ENCODE measurements around the gene ATAD3C. TPM values are rescaled to one million over a fixed set of nuclear protein-coding genes. Genes with fewer than 3 reads are reported as not detected.
"Not testable (repeated sequence)": the region's sequence is repeated elsewhere in the genome, so short reads cannot be mapped to it uniquely, and the experiment has no call there.

Gene ATAD3C
- total RNA-seq, 6 donors from 2014 or later, result 9.2 to 20.9 (median 14.7) TPM

- 1% methylated on average over 53 to 60 of the region's 98 CpGs for WGBS, 2 donors
- peak; percentile 95 to 98 for DNase-seq
- H3K27me3 ChIP-seq, result no peaks in the 10 kb centered on the region
- ATAC-seq (ENCODE audit: low FRiP score in 2 of 2), result peak; percentile 95 to 100
- H3K9me3 ChIP-seq, result no peaks in the 10 kb centered on the region
- peaks cover 31 to 47% (median 33%) of the 10 kb centered on the region in 4 donors for H3K4me1 ChIP-seq
- peak within 1 kb of the TSS; percentile 82 to 97 (median 90) for H3K4me3 ChIP-seq
- TF ChIP-seq POLR2A (IDR thresholded peaks at IDR 0.05), result peak in 3 of 4 donors; percentile 44 to 86 (median 73)
- TF ChIP-seq, protein P1, sequence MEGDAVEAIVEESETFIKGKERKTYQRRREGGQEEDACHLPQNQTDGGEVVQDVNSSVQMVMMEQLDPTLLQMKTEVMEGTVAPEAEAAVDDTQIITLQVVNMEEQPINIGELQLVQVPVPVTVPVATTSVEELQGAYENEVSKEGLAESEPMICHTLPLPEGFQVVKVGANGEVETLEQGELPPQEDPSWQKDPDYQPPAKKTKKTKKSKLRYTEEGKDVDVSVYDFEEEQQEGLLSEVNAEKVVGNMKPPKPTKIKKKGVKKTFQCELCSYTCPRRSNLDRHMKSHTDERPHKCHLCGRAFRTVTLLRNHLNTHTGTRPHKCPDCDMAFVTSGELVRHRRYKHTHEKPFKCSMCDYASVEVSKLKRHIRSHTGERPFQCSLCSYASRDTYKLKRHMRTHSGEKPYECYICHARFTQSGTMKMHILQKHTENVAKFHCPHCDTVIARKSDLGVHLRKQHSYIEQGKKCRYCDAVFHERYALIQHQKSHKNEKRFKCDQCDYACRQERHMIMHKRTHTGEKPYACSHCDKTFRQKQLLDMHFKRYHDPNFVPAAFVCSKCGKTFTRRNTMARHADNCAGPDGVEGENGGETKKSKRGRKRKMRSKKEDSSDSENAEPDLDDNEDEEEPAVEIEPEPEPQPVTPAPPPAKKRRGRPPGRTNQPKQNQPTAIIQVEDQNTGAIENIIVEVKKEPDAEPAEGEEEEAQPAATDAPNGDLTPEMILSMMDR (IDR thresholded peaks at IDR 0.05), result peak in 2 of 6 experiments; percentile 3 to 20
- peak in 1 of 4 donors; percentile 81 for TF ChIP-seq EP300 (IDR thresholded peaks at IDR 0.05)
- peak; percentile 98 to 99 for TF ChIP-seq POLR2AphosphoS5 (IDR thresholded peaks at IDR 0.05)
- peak within 1 kb of the TSS; percentile 83 to 90 (median 85) for H3K27ac ChIP-seq
- H3K36me3 ChIP-seq, result peaks cover 12 to 42% (median 32%) of the 10 kb centered on the region in 4 donors
Observed at GRCh38 chr1:1406821-1407635, 42.5 kb upstream of the ATAD3C start, which contains the start of gene MRPL20. Gene MRPL20 (minus strand): TSS chr1:1407293. CDS start chr1:1407217, 76 bp downstream.

DNA sequence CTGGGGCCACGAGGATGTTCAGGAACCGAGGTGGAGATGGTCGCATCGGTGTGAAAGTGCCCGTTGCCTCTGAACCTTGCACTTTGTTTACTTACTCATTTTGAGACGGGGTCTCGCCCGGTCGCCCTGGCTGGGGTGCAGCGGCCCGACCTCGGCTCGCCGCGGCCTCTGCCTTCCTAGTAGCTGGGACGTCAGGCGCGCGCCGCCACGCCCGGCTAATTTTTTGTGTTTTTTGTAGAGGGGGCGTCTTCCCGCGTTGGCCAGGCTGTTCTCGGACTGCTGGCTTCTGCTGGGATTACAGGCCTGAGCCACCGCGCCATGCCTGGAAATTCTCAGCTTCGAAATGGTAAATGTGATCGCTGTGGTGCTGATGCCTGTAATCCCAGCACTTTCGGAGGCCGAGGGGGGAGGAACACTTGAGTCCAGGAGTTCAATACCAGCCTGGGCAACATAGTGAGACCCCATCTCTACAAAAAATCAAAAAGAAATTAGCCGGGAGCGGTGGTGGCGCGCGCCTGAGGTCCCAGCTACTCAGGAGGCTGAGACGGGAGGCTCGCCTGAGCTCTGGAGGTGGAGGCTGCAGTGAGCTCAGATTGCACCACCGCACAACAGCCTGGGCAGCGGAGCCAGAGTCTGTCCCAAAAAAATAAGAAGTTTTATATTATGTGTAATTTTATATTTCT lies 41.7 kb upstream of the ATAD3C start:
- peak overlapping the region; percentile 83 to 90 (median 85) for H3K27ac ChIP-seq
- TF ChIP-seq, protein P1 (IDR thresholded peaks at IDR 0.05), result peak in 1 of 6 experiments; percentile 15
- TF ChIP-seq POLR2A (IDR thresholded peaks at IDR 0.05), result no peak
- H3K4me3 ChIP-seq, result peak overlapping the region; percentile 82 to 97 (median 90)
- peaks cover 12 to 34% (median 25%) of the 10 kb centered on the region in 4 donors for H3K36me3 ChIP-seq
- ATAC-seq (ENCODE audit: low FRiP score in 2 of 2) (peak in 1 of 2 donors; percentile 33), DNase-seq (peak in 1 of 2 donors; percentile 88)
- 12 to 16% methylated on average over 31 to 36 of the region's 41 CpGs for WGBS, 2 donors
- H3K4me1 ChIP-seq, result peaks cover 31 to 47% (median 33%) of the 10 kb centered on the region in 4 donors
- no peaks in the 10 kb centered on the region for H3K9me3 ChIP-seq
- H3K27me3 ChIP-seq, result no peaks in the 10 kb centered on the region

DNA sequence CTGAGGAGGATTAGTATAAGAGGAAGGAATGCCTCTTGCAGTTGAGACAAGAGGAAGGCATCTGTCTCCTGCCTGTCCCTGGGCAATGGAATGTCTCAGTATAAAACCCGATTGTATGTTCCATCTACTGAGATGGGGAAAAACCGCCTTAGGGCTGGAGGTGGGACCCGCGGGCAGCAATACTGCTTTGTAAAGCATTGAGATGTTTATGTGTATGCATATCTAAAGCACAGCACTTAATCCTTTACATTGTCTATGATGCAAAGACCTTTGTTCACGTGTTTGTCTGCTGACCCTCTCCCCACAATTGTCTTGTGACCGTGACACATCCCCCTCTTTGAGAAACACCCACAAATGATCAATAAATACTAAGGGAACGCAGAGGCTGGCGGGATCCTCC lies 39.3 kb upstream of the ATAD3C start:
- not testable (repeated sequence) for ATAC-seq (ENCODE audit: low FRiP score in 2 of 2); H3K27ac ChIP-seq; H3K36me3 ChIP-seq; H3K9me3 ChIP-seq; DNase-seq; H3K27me3 ChIP-seq; H3K4me3 ChIP-seq
- WGBS, 2 donors, result 63 to 79% methylated on average over 8 of the region's 8 CpGs
- H3K4me1 ChIP-seq, result peaks cover 28 to 42% (median 32%) of the 10 kb centered on the region in 4 donors

DNA sequence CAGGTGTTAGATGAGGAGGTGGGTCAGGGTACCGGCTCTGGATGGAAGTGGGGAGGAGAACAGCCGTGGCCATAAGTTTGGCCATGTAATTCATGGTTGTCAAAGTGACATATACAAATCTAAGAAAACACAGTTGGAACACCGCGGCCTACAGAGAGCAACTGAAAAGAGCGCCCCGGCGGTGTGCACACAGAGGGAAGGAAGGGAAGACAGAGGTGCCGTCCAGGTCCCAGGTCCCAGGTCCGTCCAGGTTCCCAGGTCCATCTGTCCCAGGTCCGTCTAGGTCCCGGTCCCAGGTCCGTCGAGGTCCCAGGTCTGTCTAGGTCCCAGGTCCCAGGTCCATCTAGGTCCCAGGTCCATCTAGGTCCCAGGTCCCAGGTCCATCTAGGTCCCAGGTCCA lies 37.9 kb upstream of the ATAD3C start:
- no peak for ATAC-seq (ENCODE audit: low FRiP score in 2 of 2)

DNA sequence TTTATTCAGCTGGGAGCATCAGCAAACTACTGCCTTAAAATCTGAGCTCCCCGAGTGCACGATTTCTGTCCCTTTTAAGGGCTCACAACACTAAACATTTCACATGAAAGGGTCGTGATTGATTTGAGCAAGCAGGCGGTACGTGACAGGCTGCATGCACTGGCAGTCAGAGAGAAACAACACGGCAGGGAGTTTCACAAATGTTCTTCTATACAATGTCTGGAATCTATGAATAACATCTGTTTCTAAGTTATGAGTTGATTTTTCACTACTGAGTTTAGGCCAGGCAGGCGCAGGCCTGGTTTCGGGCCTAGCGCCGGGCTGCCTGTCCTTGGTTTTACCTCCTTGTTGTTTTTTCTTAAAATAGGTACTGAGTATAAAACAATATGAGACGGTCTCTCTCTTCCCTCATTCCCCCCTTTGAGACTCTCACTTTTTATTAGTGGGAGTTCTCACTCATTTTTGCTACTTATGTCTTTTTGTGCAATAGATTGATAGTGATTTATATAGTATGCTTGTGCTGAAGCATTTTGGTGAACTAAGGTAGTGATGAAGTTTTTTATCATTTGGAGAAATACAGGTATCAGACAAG lies 37.1 kb upstream of the ATAD3C start:
- not testable (repeated sequence) for H3K4me3 ChIP-seq; H3K27ac ChIP-seq; H3K9me3 ChIP-seq; DNase-seq; ATAC-seq (ENCODE audit: low FRiP score in 2 of 2); H3K36me3 ChIP-seq; H3K27me3 ChIP-seq
- H3K4me1 ChIP-seq, result peaks cover 12 to 29% (median 18%) of the 10 kb centered on the region in 4 donors
- WGBS, 2 donors, result 92 to 96% methylated on average over 11 of the region's 11 CpGs

More for the DNA sequence above, 37.9 kb upstream of the ATAD3C start:
- Histone ChIP-seq H3K4me1 (peaks cover 14 to 31% (median 19%) of the 10 kb centered on the region in 4 donors), H3K27ac (no peak overlapping the region), H3K27me3 (no peaks in the 10 kb centered on the region), H3K4me3 (no peak overlapping the region), H3K9me3 (no peaks in the 10 kb centered on the region), H3K36me3 (no peaks in the 10 kb centered on the region)
- TF ChIP-seq POLR2A (IDR thresholded peaks at IDR 0.05) (no peak), POLR2AphosphoS5 (IDR thresholded peaks at IDR 0.05) (no peak), EP300 (IDR thresholded peaks at IDR 0.05) (no peak)
- TF ChIP-seq, protein P1 (IDR thresholded peaks at IDR 0.05), result no peak
- no peak for DNase-seq
- 96% methylated on average over 13 of the region's 13 CpGs for WGBS, 2 donors

Data from upper lobe of left lung (tissue), 6 donors.